Heart left ventricle (tissue), 13 donors: Measurements from ENCODE around the gene BCL11A.
"Not testable (repeated sequence)": the region's sequence is repeated elsewhere in the genome, so short reads cannot be mapped to it uniquely, and the experiment has no call there.

Source experiments
- CTCF ChIP-seq, 12 donors: fragments of 200-600 bp; sonication (generic) in 4 of 12; IDR thresholded peaks; one replicate each; pipeline versions ENCODE4 v1.5.0 to v1.8.0; 2018 to 2022; ENCODE audit warnings: antibody characterized with exemption in 12 of 12, mild to moderate bottlenecking in 5 of 12
- POLR2A ChIP-seq, 2 donors: fragments of 450-650 bp; IDR thresholded peaks; one replicate each; pipeline ENCODE4 v1.6.1; 2017; ENCODE audit warnings: antibody characterized with exemption in 2 of 2, mild to moderate bottlenecking in 2 of 2, moderate library complexity in 2 of 2
- donor health status: ischemic (EF 13 %, LVEDD 7.1; RV severe dilation, severe dysfunction).
- donor health status: DM: no; HTN: yes; CAD: no.
- donor health status: DM: no; HTN: no; CAD: no.
- donor health status: ischemic (EF 25% LVEDD 6.9; RV normal size, moderate dysfunction).
- donor health status: ischemic (EF 25% LVEDD 5.7; RV mildly dilated, moderate dysfunction).
- donor health status: ischemic (EF 35%, LVEDD 5.7; RV mildly dilated, moderate dysfunction).
- donor health status: nonischemic (EF 11% LVEDD 7.7; RV severe dilation, severe dysfunction).
- donor health status: DM: yes; HTN: yes; CAD: no.
- donor health status: PGD.
- donor health status: ischemic (EF 29% LVEDD 5.4; RV normal size, mild dysfunction).
- donor health status: nonischemic (EF 23%, LVEDD 6.1; RV moderate dilation, normal function).

- not testable (repeated sequence) for TF ChIP-seq POLR2A, CTCF (IDR thresholded peaks at IDR 0.05)
These were observed 136.2 kb downstream of the BCL11A start for GRCh38 chr2:60417210-60417609.
